Fibroblast of lung (primary cell): Measurements from ENCODE around the gene ME1. TPM values are rescaled to one million over a fixed set of nuclear protein-coding genes. Genes with fewer than 3 reads are reported as not detected.

Experiments used
- DNase-seq, 2 donors: peaks; one replicate each; pipeline versions ENCODE4 v3.0.0 to v3.0.0-alpha.2; 2010; ENCODE audit warnings: low read depth in 2 of 2
- H2AFZ ChIP-seq: 2 replicates; pipeline ENCODE4 v1.5.1; 2012; ENCODE audit warnings: low read length, control low read depth, inconsistent platforms
- H3K27ac ChIP-seq: 2 replicates; pipeline ENCODE4 v1.5.1; 2011; ENCODE audit warnings: low read length, control low read depth; ENCODE audit not compliant: insufficient read depth
- H3K27me3 ChIP-seq: 2 replicates; pipeline ENCODE4 v1.5.1; 2011; ENCODE audit warnings: mild to moderate bottlenecking, low read length; ENCODE audit not compliant: control insufficient read depth, insufficient read depth
- H3K36me3 ChIP-seq: 2 replicates; pipeline ENCODE4 v1.5.1; 2011; ENCODE audit warnings: low read length; ENCODE audit not compliant: control insufficient read depth, insufficient read depth
- H3K4me1 ChIP-seq: 2 replicates; pipeline ENCODE4 v1.5.1; 2011; ENCODE audit warnings: low read length; ENCODE audit not compliant: control insufficient read depth, insufficient read depth; ENCODE audit errors: extremely low read depth
- H3K4me2 ChIP-seq: 2 replicates; pipeline ENCODE4 v1.5.1; 2011; ENCODE audit warnings: low read length, control low read depth; ENCODE audit not compliant: insufficient read depth; ENCODE audit errors: extremely low read depth
- H3K4me3 ChIP-seq, 4 experiments: fragments of 200-600 bp in 1 of 4; sonication (generic) in 1 of 4; replicated peaks in 1 of 4; 2 replicates each; pipeline ENCODE4 v1.5.1; 2011 to 2016; ENCODE audit warnings: low read length in 4 of 4, low read depth in 3 of 4, mild to moderate bottlenecking in 3 of 4, control low read depth in 2 of 4, inconsistent platforms in 1 of 4, mixed read lengths in 1 of 4; ENCODE audit not compliant: insufficient read depth in 1 of 4; ENCODE audit errors: control extremely low read depth in 1 of 4
- H3K79me2 ChIP-seq: 2 replicates; pipeline ENCODE4 v1.5.1; 2012; ENCODE audit warnings: mild to moderate bottlenecking, low read length, inconsistent platforms; ENCODE audit not compliant: control insufficient read depth, insufficient read depth
- H3K9ac ChIP-seq: 2 replicates; pipeline ENCODE4 v1.5.1; 2011; ENCODE audit warnings: mild to moderate bottlenecking, low read length, control low read depth; ENCODE audit not compliant: insufficient read depth
- H3K9me3 ChIP-seq: 2 replicates; pipeline ENCODE4 v1.5.1; 2012; ENCODE audit warnings: low read depth, low read length; ENCODE audit not compliant: control insufficient read depth, insufficient read depth
- H4K20me1 ChIP-seq: 2 replicates; pipeline ENCODE4 v1.5.1; 2011; ENCODE audit warnings: low read length; ENCODE audit not compliant: control insufficient read depth, insufficient read depth; ENCODE audit errors: extremely low read depth
- CTCF ChIP-seq, 2 donors: IDR thresholded peaks in 1 of 2; conservative IDR thresholded peaks in 1 of 2; 1 replicate in 1 of 2; 2 replicates in 1 of 2; pipeline ENCODE4 v1.5.1; 2011 to 2012; ENCODE audit warnings: low read length in 2 of 2, control low read depth in 1 of 2, inconsistent platforms in 1 of 2, low read depth in 1 of 2, mild to moderate bottlenecking in 1 of 2
- EZH2 ChIP-seq: IDR thresholded peaks from 2 replicates; pipeline ENCODE4 v1.5.1; 2012; ENCODE audit warnings: low read length, control low read depth, mild to moderate bottlenecking; ENCODE audit errors: missing control alignments
- polyA plus RNA-seq, 2 donors: library from polyadenylated mRNA; depleted of rRNA in 1 of 2; stranded (reverse) in 1 of 2; unstranded in 1 of 2; fragments of >200 nt; gene quantifications; 2 replicates each; pipeline ENCODE4 v1.2.1, GENCODE V29; 2011 to 2012; ENCODE audit warnings: missing spikeins in 1 of 2
- total RNA-seq: library from RNA; depleted of rRNA; stranded (reverse); fragments of >200 nt; gene quantifications from 2 replicates; pipeline ENCODE4 v1.2.1, GENCODE V29; 2014

ME1 gene
- total and polyA plus RNA-seq, 2 donors (not counting 1 experiment from before 2014, with no cell fraction given): 35.8 to 44.3 TPM

- TF ChIP-seq EZH2 (no peak), CTCF (conservative IDR thresholded peaks at IDR 0.05 in 1 of 2, IDR thresholded peaks at IDR 0.05 in 1 of 2; ENCODE audit: low read depth in 1 of 2, low read length in 2 of 2) (no peak)
- H3K79me2 ChIP-seq: no peaks in the 10 kb centered on the region
- H4K20me1 ChIP-seq: no peaks in the 10 kb centered on the region
- no peak overlapping the region for H3K27ac ChIP-seq
- no peaks in the 10 kb centered on the region for H3K36me3 ChIP-seq
- H3K9ac ChIP-seq: no peak overlapping the region
- DNase-seq: peak in 1 of 2 donors; percentile 36
- H3K27me3 ChIP-seq: no peaks in the 10 kb centered on the region
- H3K9me3 ChIP-seq: no peaks in the 10 kb centered on the region
- H3K4me1 ChIP-seq: peaks cover 2% of the 10 kb centered on the region
- H2AFZ ChIP-seq: no peak overlapping the region
- no peak overlapping the region for H3K4me2 ChIP-seq
- H3K4me3 ChIP-seq: no peak overlapping the region
Measured at GRCh38 chr6:83216806-83217205, 214.0 kb downstream of the ME1 start.

GRCh38 chr6:83215131-83216047, 215.5 kb downstream of the ME1 start:
- H3K4me2 ChIP-seq: no peak overlapping the region
- DNase-seq: peak; percentile 81 to 83
- H3K4me1 ChIP-seq: peaks cover 2% of the 10 kb centered on the region
- no peaks in the 10 kb centered on the region for H3K36me3 ChIP-seq
- no peak overlapping the region for H3K9ac ChIP-seq
- no peaks in the 10 kb centered on the region for H4K20me1 ChIP-seq
- no peaks in the 10 kb centered on the region for H3K79me2 ChIP-seq
- no peaks in the 10 kb centered on the region for H3K9me3 ChIP-seq
- H3K27me3 ChIP-seq: no peaks in the 10 kb centered on the region
- H3K27ac ChIP-seq: peak overlapping the region; percentile 19
- TF ChIP-seq CTCF (conservative IDR thresholded peaks at IDR 0.05 in 1 of 2, IDR thresholded peaks at IDR 0.05 in 1 of 2; ENCODE audit: low read depth in 1 of 2, low read length in 2 of 2): peak; percentile 90 to 92
- TF ChIP-seq EZH2: no peak
- H3K4me3 ChIP-seq: no peak overlapping the region
- no peak overlapping the region for H2AFZ ChIP-seq

- no peak overlapping the region for H3K9ac ChIP-seq
- no peaks in the 10 kb centered on the region for H3K27me3 ChIP-seq
- no peaks in the 10 kb centered on the region for H3K36me3 ChIP-seq
- no peak overlapping the region for H3K4me3 ChIP-seq
- no peaks in the 10 kb centered on the region for H4K20me1 ChIP-seq
- H3K4me2 ChIP-seq: no peak overlapping the region
- H3K27ac ChIP-seq: no peak overlapping the region
- H3K9me3 ChIP-seq: no peaks in the 10 kb centered on the region
- no peak for TF ChIP-seq EZH2
- no peak for TF ChIP-seq CTCF (conservative IDR thresholded peaks at IDR 0.05 in 1 of 2, IDR thresholded peaks at IDR 0.05 in 1 of 2; ENCODE audit: low read depth in 1 of 2, low read length in 2 of 2)
- H2AFZ ChIP-seq: no peak overlapping the region
- no peaks in the 10 kb centered on the region for H3K79me2 ChIP-seq
- DNase-seq: no peak
- H3K4me1 ChIP-seq: no peaks in the 10 kb centered on the region
Measured at GRCh38 chr6:83202031-83202430, 228.8 kb downstream of the ME1 start.
